Activated naive CD4-positive, alpha-beta T cell treated with anti-CD3 and anti-CD28 coated beads, Interleukin-2, amount 10 ng/mL, durations not matched to agents 7 days and 5 days (primary cell): Measurements from ENCODE around the gene GCN1.

Experiments
- CTCF ChIA-PET: fragments of 350-600 bp; sonication (Branson Sonifier 250); formaldehyde crosslinking; loops from one replicate; lab custom pipeline; 2021; ENCODE audit warnings: antibody characterized with exemption; lab: Charles Lee
- DNase-seq: peaks from one replicate; pipeline ENCODE4 v3.0.0-alpha.2; 2020
- H3K27ac Mint-ChIP-seq: one replicate; pipeline ENCODE4 v1.8.0; 2021; ENCODE audit warnings: mild to moderate bottlenecking, moderate library complexity, mixed read lengths
- H3K27me3 Mint-ChIP-seq: one replicate; pipeline ENCODE4 v1.8.0; 2021; ENCODE audit warnings: mild to moderate bottlenecking, mixed read lengths
- H3K36me3 Mint-ChIP-seq: one replicate; pipeline ENCODE4 v1.8.0; 2021; ENCODE audit warnings: mixed read lengths
- H3K4me1 Mint-ChIP-seq: one replicate; pipeline ENCODE4 v1.8.0; 2021; ENCODE audit warnings: mixed read lengths
- H3K4me3 Mint-ChIP-seq: one replicate; pipeline ENCODE4 v1.8.0; 2021; ENCODE audit warnings: mild to moderate bottlenecking, moderate library complexity, mixed read lengths
- H3K9me3 Mint-ChIP-seq: one replicate; pipeline ENCODE4 v1.8.0; 2021; ENCODE audit warnings: mixed read lengths

The GCN1 gene

DNA sequence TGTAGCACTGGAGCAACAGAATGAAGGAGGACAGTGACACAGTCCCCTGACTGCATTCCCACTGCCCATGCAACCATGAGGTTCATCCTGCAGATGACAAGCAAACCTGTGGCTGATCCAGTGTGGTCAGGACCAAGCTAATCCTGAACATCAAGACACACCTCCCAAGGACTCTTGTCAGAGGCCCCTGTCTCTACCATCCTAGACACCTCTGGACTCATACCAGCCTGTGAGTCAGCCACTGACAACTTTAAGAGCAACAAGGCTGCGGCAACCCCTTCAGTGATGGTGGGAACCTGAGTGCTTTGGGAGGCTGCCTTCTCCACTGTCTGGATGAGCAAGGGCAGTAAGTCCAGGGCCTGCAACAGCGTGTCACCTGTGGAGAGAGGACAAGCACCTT is 24.6 kb downstream of the GCN1 start:
- Mint-ChIP-seq H3K36me3 (peaks cover 33% of the 10 kb centered on the region), H3K4me1 (no peaks in the 10 kb centered on the region), H3K27me3 (no peaks in the 10 kb centered on the region), H3K4me3 (no peak overlapping the region), H3K27ac (no peak overlapping the region), H3K9me3 (no peaks in the 10 kb centered on the region)
- CTCF ChIA-PET: no interaction called here
- no peak for DNase-seq

DNA sequence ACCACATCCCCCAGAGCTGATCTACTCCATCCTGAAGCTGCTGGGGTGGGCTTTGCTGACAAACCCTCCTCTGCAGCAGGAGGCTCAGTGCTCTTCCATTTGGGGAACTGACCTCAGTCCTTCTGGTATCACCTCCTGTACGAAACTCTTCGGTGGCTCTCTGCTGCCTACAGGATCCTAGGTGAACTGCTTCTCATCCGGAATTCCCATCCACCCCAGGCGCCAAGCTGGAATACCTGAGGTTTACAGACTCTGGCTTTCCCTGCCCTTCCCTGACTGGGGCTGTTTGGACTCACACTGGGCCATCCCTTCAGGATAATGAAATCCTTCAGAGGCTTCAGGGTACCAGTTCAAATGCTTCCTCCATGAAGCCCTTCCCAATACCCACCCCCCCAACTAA is 26.2 kb downstream of the GCN1 start:
- peaks cover 33% of the 10 kb centered on the region for H3K36me3 Mint-ChIP-seq
- H3K27ac Mint-ChIP-seq: no peak overlapping the region
- CTCF ChIA-PET: no interaction called here
- no peaks in the 10 kb centered on the region for H3K27me3 Mint-ChIP-seq
- DNase-seq: no peak
- H3K4me3 Mint-ChIP-seq: no peak overlapping the region
- no peaks in the 10 kb centered on the region for H3K9me3 Mint-ChIP-seq
- H3K4me1 Mint-ChIP-seq: no peaks in the 10 kb centered on the region

DNA sequence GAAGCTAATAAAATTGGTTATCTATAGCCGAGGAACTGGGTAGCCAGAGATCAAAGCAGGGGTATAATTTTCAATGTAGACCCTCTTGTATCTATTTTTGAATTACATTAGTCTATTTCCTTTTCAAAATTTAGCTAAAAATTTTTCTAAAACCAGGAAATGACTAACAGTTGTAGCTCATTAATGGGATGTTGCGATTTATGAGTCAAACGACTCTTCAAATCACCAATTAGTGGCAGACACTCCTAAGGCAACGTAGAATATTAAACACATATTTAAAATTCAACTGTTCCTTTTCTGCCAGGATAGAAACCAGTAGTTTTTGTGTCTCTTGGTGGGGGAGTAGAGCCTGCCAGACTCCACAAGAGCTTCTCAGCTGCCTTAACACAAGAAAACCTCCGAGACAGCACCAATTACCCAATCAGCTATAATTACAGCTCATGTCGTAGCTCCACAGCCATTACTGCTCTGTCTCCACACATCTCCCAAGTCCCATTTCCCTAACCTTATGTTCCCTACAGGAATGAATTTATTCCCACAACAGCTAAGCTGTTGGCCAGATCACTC is 26.9 kb downstream of the GCN1 start:
- H3K4me1 Mint-ChIP-seq: no peaks in the 10 kb centered on the region
- DNase-seq: no peak
- no peaks in the 10 kb centered on the region for H3K9me3 Mint-ChIP-seq
- H3K27me3 Mint-ChIP-seq: no peaks in the 10 kb centered on the region
- H3K4me3 Mint-ChIP-seq: no peak overlapping the region
- CTCF ChIA-PET: interaction anchor here (1.0 kb wide), 1 partner anchor 99 kb away, joined by 3 read pairs; no protein-coding TSS in a partner anchor
- H3K27ac Mint-ChIP-seq: no peak overlapping the region
- peaks cover 33% of the 10 kb centered on the region for H3K36me3 Mint-ChIP-seq

DNA sequence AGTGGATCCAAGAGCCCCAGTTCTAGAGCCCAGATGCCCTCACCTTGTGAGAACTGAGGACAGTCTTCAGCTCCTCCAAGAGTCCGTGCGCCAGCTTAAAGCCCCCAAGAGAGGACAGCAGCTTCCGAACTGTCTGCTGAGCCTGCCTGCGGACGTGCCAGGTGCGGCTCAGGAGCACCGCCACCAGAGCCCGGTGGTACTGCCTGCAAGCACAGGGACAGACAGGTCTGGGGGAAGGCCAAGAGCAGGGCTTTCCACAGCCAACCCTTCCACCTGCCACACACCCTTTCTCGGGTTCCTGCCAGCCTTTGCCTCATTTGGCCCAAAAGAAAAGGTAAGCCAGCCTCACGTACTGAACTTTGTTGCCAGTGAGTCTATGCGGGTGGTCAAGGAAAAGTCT is 30.2 kb downstream of the GCN1 start:
- CTCF ChIA-PET: no interaction called here
- H3K27me3 Mint-ChIP-seq: no peaks in the 10 kb centered on the region

DNA sequence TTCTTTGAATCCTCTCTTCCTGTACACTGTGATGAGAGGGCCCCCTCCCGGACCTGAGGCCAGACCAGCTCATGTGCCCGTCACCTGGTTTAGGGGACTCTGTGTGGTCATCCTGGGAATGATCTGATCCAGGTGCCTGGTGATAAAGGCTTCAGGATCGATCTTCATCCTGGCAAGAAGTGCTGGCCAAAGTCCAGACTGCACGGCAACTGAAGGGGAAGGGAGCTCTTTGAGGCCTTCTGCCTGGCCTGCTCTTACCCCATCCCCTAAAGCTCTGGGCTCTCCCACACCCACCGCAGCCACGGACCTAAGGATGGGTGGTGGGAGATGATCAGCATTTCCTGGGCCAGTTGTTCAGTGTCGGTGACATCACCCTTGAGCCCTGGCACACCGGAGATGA is 31.8 kb downstream of the GCN1 start:
- Mint-ChIP-seq H3K9me3 (no peaks in the 10 kb centered on the region), H3K36me3 (peaks cover 48% of the 10 kb centered on the region), H3K4me3 (no peak overlapping the region), H3K27ac (no peak overlapping the region), H3K4me1 (no peaks in the 10 kb centered on the region), H3K27me3 (no peaks in the 10 kb centered on the region)
- CTCF ChIA-PET: no interaction called here
- no peak for DNase-seq

More for the DNA sequence above, 30.2 kb downstream of the GCN1 start:
- H3K27ac Mint-ChIP-seq: no peak overlapping the region
- no peaks in the 10 kb centered on the region for H3K9me3 Mint-ChIP-seq
- peaks cover 47% of the 10 kb centered on the region for H3K36me3 Mint-ChIP-seq
- DNase-seq: no peak
- H3K4me1 Mint-ChIP-seq: no peaks in the 10 kb centered on the region
- H3K4me3 Mint-ChIP-seq: no peak overlapping the region

DNA sequence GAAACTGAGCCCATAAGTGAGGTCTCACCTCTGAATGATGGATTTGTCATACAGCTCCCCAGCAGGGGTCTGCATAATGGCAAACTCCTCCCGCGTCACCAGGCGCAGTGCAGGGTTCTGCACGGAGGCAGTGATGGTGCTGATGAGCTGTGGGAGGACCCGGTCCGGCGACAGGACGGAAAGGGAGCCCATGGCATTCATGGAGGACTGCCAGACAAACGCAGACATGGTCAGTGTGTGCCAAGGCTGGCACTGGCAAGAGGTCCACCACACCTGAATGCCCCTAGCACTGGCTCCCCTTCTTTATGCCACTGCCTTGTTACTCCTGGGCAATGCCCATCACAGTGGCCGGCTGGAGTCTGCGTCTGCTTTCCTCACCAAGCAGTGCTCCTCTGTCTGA is 32.7 kb downstream of the GCN1 start:
- no peak for DNase-seq
- H3K4me3 Mint-ChIP-seq: no peak overlapping the region
- peaks cover 55% of the 10 kb centered on the region for H3K36me3 Mint-ChIP-seq
- H3K27ac Mint-ChIP-seq: no peak overlapping the region
- no peaks in the 10 kb centered on the region for H3K9me3 Mint-ChIP-seq
- H3K4me1 Mint-ChIP-seq: no peaks in the 10 kb centered on the region
- no peaks in the 10 kb centered on the region for H3K27me3 Mint-ChIP-seq
- CTCF ChIA-PET: interaction anchor here (1.1 to 1.2 kb wide), 2 partner anchors 12 to 104 kb away, joined by 3 to 4 read pairs; partner anchors contain the start of gene PXN

DNA sequence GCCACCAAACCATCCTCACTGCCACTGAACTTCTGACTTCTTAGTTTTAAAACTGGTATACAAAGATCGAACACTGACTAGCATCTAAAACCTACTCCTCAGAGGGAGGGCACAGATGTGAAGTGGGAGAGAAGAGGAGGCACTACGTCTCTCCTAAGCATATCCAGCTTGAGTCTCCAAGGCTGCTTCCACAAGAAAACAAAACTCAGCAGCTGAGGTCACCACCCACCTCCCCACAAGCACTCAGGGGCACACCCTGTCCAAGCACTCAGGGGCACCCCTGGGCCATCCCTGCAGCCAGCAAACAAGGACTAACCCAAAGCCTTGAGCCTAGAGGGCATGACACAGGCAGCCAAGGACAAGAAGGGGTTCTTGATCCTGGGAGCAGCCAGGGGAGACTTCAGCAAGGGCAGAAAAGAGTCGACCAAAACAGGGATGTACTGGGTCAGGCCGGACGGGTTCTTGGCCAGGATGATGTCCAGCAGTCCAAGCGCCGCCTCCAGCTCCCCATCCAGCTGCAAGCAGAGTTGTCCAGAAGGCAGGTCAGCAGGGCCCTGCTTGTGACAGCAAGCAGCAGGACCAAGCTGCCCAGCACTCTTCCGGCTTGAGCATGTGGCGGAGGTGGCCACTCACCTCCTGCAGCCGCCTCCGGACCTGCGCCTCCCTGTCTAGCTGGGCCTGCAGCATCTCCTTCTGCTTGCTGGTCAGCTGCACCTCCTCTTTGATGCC is 34.8 kb downstream of the GCN1 start:
- Mint-ChIP-seq H3K4me1 (no peaks in the 10 kb centered on the region), H3K9me3 (no peaks in the 10 kb centered on the region), H3K36me3 (peaks cover 71% of the 10 kb centered on the region), H3K27ac (no peak overlapping the region), H3K27me3 (no peaks in the 10 kb centered on the region), H3K4me3 (no peak overlapping the region)
- CTCF ChIA-PET: no interaction called here
- no peak for DNase-seq

DNA sequence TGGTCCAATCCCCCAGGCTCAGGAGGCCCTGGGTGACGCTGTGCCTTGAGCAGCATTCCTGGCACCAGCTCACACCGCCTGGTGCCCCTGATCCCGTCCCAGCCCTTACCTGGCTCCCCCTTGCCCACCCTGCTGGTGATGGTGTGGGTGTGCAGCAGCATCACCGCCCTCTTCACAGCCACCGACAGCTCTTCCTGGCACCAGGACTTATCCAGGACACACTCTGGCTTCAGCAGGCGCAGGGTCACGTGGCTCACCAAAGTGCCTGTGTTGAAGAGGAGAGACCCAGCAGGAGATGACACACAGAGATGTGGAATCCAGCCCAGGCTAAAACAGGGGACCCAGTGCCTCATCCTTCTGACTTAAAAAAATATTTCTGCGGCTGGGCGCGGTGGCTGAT is 36.2 kb downstream of the GCN1 start:
- Mint-ChIP-seq H3K36me3 (peaks cover 69% of the 10 kb centered on the region), H3K27ac (no peak overlapping the region), H3K27me3 (no peaks in the 10 kb centered on the region), H3K9me3 (no peaks in the 10 kb centered on the region), H3K4me3 (no peak overlapping the region), H3K4me1 (no peaks in the 10 kb centered on the region)
- CTCF ChIA-PET: no interaction called here
- DNase-seq: no peak

DNA sequence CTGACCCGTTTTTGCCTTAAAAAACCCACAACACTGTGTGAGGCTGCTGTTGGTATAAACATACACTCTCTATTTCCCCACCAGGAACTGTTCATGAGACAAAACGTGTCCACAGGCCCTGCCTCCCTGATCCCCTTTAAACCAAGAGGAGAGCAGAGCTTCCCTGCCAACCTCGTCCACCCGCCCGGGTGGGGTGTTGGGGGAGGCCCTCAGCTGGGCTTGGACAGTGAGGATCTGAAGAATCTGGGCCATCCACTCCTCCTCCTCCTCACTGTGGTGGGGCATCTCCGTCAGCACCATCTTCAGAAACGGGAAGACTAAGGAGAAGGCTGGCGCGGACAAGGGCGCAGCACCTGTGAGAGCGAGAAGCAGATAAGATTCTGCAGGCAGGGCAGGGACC is 36.8 kb downstream of the GCN1 start:
- no peaks in the 10 kb centered on the region for H3K4me1 Mint-ChIP-seq
- H3K4me3 Mint-ChIP-seq: no peak overlapping the region
- CTCF ChIA-PET: no interaction called here
- no peak overlapping the region for H3K27ac Mint-ChIP-seq
- peaks cover 67% of the 10 kb centered on the region for H3K36me3 Mint-ChIP-seq
- H3K27me3 Mint-ChIP-seq: no peaks in the 10 kb centered on the region
- H3K9me3 Mint-ChIP-seq: no peaks in the 10 kb centered on the region
- DNase-seq: no peak

DNA sequence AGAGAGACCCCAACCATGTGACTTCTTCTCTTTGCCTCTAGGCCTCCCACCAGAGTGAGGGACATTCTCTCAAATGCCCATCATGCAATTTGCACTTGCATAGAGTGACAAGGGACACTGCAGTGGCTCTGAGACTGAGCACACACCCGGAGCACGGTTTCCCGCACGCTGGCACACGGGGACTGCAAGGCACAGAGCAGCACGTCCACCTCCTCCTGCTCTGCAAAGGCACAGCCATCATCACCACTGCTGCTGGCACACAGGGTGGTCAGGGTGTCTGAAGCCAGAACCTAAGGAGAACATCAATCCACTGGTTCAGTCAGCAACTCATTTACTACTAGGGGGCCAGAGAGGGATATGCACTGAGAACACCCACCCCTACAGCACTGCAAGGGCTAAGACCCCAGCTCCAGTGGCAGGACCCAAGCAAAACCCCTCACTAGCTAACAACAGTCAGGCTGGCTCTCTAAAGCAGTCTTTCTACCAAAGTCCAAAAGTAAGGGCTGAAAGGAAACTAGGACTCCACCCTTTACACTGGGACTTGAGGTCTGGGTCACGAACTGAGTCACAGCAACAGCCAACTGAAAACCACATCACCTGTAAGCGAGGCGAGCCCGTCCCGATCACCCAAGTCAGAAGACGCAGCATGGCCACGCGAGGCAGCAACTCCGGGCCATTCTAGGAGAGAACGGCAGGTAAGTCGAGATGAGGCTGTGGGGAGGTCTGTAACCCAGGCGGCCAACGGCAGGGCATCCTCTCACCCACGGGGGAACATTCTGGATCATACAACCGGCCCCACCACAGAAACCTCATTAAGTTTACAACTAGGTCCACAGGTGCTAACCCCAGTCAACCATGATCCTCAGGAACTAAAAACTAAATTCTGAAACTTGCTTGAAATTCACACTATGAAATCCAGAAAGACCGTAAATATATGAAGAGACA is 37.9 kb downstream of the GCN1 start:
- H3K4me3 Mint-ChIP-seq: no peak overlapping the region
- H3K27ac Mint-ChIP-seq: no peak overlapping the region
- H3K27me3 Mint-ChIP-seq: no peaks in the 10 kb centered on the region
- H3K9me3 Mint-ChIP-seq: no peaks in the 10 kb centered on the region
- no peak for DNase-seq
- no peaks in the 10 kb centered on the region for H3K4me1 Mint-ChIP-seq
- CTCF ChIA-PET: no interaction called here
- peaks cover 62% of the 10 kb centered on the region for H3K36me3 Mint-ChIP-seq

DNA sequence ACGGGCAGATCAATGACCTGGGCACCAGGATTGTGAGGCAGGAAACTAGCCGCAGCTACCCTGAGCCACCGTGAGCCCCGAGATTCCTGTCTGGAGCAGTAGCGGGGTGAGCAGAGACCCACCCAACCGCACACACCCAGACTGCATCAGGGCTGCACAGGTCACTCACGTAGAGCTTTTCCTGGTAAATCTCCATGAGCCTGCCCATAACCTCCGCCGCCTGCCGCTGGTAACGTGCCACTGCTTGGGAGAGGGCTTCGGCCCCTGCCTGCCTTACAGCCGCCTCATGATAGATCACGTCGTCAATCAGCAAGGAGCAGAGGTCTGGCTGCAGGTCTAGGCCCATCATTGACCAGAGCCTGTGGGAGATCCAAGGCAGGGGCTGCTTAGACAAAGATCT is 39.4 kb downstream of the GCN1 start:
- no peaks in the 10 kb centered on the region for H3K4me1 Mint-ChIP-seq
- peaks cover 51% of the 10 kb centered on the region for H3K36me3 Mint-ChIP-seq
- no peak overlapping the region for H3K27ac Mint-ChIP-seq

DNA sequence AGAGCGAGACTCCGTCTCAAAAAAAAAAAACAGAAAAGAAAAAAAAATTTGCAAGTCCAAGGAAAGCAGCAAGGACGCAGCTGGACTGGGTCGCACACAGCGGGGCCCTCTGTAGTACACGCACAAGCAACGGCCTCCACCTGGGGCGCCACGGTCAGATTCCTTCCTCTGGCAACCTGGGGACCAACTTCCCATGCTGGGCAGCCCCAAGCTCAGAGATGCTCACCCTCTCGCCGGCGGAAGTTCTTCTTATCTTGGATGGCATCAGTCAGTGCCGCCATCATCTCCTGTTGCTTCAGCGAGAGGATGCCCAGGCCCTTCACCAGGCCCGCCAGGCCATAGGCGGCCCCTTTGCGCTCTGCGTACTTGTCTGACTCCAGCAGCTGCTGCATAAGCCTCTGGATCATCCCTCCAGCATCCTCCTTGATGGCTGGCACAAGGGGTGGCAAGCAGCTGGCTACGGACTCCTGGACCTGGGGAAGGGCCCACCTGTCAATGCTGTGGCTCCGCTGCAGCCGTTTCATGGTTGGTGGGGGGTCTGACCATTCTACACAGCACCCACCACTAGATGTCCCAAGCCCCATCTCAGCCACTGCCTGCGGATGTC is 43.5 kb downstream of the GCN1 start:
- H3K4me3 Mint-ChIP-seq: no peak overlapping the region
- H3K27ac Mint-ChIP-seq: no peak overlapping the region
- H3K4me1 Mint-ChIP-seq: peaks cover 2% of the 10 kb centered on the region
- H3K36me3 Mint-ChIP-seq: peaks cover 45% of the 10 kb centered on the region
- no peaks in the 10 kb centered on the region for H3K9me3 Mint-ChIP-seq
- no peaks in the 10 kb centered on the region for H3K27me3 Mint-ChIP-seq
- DNase-seq: no peak
- CTCF ChIA-PET: no interaction called here

More for the DNA sequence above, 39.4 kb downstream of the GCN1 start:
- no peak overlapping the region for H3K4me3 Mint-ChIP-seq
- DNase-seq: no peak
- H3K9me3 Mint-ChIP-seq: no peaks in the 10 kb centered on the region
- H3K27me3 Mint-ChIP-seq: no peaks in the 10 kb centered on the region
- CTCF ChIA-PET: no interaction called here

DNA sequence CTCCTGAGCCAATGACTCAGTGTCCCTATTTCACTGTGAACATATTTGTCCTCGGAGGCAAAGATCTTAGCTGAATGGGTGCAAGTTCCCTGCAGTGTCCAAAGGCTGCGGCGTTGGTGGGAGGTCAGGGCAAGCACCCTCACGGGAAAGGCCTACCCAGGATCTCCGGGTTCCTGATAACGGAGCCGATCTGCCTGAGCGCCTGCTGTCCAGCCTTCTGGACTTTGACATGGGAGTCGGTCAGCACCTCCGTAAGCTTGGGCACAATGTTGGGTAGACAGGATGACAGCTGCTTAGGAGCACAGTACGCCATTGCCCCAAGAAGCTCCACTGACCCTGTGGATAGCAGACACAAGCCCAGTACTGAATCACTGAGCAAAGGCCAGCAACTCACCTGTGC is 46.5 kb downstream of the GCN1 start:
- peaks cover 2% of the 10 kb centered on the region for H3K4me1 Mint-ChIP-seq
- no peak overlapping the region for H3K27ac Mint-ChIP-seq
- CTCF ChIA-PET: no interaction called here
- DNase-seq: no peak
- no peaks in the 10 kb centered on the region for H3K9me3 Mint-ChIP-seq
- H3K4me3 Mint-ChIP-seq: no peak overlapping the region
- H3K36me3 Mint-ChIP-seq: peaks cover 39% of the 10 kb centered on the region
- H3K27me3 Mint-ChIP-seq: no peaks in the 10 kb centered on the region

DNA sequence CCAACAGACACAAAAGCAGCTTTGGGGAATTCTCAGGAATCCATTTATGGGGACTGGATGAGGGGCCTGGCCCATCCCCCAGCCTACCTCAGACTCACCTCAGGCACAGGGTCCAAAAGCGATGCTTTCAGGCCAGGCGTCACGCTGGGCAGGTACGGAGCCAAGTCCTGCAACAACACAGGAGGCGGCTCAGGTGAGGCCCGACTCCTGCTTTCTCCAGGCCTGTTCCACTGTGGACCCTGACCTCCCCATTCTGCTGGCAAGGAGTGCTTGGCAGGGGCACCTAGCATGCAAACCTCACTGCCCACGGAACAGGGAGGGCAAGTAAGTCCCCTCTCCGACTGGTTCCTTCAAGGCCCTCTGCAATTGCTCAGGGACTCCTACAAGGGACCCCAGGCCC is 49.4 kb downstream of the GCN1 start:
- H3K27ac Mint-ChIP-seq: no peak overlapping the region
- H3K4me1 Mint-ChIP-seq: peaks cover 2% of the 10 kb centered on the region
- no peaks in the 10 kb centered on the region for H3K27me3 Mint-ChIP-seq
- no peak overlapping the region for H3K4me3 Mint-ChIP-seq
- no peak for DNase-seq
- peaks cover 57% of the 10 kb centered on the region for H3K36me3 Mint-ChIP-seq
- CTCF ChIA-PET: no interaction called here
- H3K9me3 Mint-ChIP-seq: no peaks in the 10 kb centered on the region
